ENCODE data around the gene PLEKHA5.
"Not testable (repeated sequence)": the region's sequence is repeated elsewhere in the genome, so short reads cannot be mapped to it uniquely, and the experiment has no call there.

PLEKHA5 gene

DNA sequence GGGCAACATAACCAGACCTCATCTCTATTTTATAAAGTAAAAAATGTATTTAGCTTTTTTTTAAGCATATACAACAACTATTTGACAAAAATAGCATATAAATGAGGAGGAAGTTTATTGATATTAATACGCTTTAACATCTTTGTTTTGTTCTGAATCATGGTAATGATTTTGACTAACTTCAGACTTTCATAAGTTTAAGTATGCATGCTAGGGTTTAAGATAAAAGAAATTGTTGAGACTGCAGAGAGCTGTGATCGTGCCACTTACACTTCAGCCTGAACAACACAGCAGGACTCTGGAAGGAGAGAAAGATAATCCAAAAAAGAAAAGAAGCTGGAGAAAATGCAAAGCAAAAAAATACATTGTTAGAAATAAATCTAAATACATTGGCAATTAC lies 221.8 kb downstream of the PLEKHA5 start:
- DNase-seq, result no peak

DNA sequence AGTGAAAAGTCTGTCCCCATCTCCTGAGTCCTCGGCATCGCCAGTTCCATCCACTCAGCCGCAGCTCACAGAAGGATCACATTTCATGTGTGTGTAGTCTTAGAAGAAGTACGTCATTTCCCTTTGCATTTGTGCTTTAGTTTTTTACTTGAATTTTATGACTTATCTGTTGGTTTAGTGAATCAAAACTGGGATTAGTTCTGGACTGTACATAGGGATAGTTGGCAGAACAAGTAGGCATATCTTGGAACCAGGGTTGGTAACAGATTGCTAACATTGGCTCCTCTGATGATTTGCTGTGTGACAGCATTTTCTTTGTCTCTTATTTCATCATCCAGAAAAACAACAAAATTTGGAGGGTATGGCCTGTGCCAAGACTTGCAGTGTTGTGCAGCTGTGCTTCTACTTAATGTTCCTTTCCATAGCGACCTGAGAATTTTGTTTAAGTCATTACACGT lies 240.2 kb downstream of the PLEKHA5 start:
- DNase-seq, result peak; percentile 14

DNA sequence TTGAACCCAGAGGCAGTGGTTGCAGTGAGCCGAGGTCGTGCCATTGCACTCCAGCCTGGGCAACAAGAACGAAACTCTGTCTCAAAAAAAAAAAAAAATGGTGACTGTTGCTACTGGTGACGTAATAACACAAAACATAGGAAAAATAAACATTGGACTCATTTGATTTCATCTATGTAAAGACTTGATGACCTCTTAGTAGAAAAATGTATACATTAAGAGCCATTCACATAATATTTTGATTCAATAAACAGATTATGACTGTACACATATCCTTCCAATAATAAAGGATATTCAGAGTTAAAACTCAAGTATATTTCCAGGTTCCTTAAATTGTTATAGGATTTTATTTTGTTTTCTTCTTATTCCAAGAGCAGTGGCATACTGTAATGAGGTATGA lies 244.1 kb downstream of the PLEKHA5 start:
- DNase-seq, result no peak

DNA sequence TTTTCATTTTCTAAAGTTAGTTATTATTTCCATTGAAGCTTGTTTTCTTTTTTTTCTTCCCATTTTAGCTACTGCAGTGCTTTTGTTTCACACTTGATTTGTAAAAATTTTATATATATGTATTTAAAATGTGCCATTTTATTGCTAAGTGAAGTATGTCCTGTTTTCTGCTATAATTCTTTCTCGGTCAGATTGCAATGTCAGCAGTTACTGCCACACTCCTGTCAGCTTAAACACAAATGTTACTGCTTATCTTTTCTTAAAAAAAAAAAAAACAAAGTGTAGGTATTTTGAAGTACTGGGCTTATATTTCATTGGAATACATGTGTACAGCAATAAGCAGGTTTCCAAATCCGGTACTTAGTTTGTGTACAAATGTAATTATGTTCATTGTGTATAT lies 246.4 kb downstream of the PLEKHA5 start:
- DNase-seq, result no peak

DNA sequence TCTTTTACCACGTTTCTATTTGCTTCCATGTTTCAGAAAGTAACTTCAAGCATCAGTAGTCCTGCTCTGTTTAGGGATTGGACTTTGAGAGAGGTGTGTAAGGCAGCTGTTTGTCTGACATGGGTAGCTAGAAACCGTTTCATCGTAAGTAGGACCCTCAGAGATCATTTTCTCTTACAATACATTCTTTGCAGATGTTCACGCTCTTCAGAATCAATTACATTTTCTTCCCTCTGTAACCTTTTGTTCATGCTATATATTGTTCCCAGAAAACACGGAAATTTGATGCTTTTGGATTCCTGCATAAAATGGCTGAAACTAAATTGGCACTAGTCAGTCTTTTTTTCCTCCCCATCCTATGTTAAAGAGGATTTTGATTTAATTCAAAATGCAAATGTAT lies 247.2 kb downstream of the PLEKHA5 start:
- DNase-seq, result no peak

DNA sequence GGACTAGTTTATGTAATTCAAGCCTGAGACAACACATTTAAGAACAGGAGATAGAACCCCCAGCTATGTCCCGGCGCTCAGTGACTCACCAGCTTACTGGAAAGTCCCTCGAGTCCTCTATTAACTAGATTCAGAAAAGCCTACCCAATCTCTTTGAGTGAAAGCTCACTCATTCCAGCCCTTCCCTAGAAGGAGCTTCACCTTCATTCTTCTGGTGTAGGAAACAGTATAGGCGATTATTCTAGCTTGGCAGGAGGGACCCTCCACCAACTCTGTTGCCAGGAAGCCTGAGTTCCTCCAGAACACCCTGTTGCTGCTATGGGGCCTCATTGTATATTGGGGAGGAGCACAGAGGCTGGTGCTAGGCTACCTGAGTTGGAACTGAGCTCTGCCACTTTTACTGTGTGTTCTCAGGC lies 252.6 kb downstream of the PLEKHA5 start:
- no peak for DNase-seq

DNA sequence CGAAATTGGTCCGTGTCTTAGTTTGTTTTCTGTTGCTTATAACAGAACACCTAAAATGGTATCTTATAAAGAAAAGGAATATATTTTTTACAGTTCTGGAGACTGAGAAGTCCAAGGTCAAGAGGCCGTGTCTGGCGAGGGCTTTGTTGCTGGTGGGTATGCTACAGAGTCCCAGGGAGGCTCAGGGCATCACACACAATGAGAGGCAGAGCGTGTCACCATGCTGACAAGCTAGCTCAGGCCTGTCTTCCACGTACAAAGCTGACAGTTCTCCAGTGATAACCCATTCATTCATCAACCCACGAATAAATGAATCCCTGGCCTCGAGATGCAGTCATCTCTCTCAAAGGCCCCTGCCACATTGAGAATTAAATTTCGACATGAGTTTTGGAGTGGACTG lies 253.0 kb downstream of the PLEKHA5 start:
- DNase-seq, result no peak

DNA sequence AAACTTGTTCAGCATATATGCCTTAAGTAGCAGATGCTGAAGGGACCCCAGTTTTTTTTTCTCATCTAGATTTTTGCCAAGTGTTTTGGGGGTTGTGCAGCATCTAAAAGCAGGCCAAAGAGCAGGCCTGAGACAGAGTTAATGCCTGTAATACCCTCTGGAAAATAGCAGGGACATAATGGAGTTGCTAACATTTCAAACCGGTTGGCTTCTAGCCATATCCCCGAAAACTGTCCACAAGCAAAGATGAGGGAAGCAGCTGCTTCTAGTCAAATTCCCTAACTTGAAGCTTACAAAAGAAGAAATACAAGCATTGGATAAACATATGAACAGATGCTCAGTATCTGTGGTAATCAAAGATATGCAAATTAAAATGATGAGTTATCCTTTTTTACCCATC lies 257.6 kb downstream of the PLEKHA5 start:
- no peak for DNase-seq

DNA sequence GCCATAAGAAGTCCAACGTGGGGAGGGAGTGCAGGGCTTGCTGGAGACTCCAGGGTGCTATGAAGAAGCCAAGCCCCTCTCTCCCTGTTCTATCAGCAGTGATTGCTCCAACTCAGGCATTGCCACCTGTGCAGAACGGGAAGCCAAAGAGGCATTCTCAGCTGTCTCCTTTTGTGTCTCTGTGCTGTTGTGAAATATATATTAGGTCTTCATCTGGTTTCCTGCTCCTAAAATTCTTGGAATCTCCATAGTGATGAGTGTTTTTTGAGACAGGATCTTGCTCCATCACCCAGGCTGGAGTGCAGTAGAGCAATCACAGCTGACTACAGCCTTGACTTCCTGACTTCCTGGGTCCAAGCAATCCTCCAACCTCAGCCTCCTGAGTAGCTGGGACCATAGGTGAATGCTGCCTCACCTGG lies 258.6 kb downstream of the PLEKHA5 start:
- no peak for DNase-seq

DNA sequence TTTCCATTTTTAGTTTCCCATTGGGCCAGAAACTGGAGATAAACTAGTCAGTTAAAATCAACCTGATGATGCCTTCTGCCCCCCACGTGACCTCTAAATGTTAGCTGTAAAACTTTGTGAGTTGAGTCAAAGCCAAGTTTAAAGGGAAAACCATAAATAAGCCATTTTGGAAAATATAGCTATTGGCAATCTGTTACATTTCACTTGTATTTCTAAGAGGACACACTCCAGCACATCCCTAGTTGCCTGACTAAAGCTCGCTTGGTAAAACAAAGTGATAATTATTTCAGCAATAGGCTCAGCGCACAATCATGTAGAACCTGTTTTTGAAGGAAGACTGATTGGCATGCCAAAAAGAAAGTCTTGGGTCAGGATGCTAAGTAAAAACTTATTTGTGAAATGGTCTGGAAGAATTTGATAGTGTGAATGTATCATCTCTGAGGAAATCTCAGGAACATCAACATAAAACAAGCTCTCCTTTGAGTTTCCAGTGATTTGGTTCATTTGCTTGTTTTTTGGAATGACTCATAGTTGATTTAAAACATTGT lies 260.6 kb downstream of the PLEKHA5 start:
- DNase-seq, result no peak

DNA sequence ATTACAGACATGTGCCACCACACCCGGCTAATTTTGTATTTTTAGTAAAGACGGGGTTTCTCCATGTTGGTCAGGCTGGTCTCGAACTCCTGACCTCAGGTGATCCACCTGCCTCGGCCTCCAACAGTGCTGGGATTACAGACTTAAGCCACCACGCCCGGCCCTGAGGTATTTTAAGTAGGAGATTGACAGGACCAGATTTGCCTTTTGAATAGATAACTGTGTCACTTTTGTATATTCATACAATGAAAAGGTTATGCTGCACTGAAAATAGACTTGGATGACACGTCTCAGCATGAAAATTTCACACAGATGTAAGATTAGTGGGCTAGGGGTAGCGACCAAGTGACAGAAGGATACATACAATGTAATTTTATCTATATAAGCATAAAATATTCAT lies 263.1 kb downstream of the PLEKHA5 start:
- not testable (repeated sequence) for DNase-seq

DNA sequence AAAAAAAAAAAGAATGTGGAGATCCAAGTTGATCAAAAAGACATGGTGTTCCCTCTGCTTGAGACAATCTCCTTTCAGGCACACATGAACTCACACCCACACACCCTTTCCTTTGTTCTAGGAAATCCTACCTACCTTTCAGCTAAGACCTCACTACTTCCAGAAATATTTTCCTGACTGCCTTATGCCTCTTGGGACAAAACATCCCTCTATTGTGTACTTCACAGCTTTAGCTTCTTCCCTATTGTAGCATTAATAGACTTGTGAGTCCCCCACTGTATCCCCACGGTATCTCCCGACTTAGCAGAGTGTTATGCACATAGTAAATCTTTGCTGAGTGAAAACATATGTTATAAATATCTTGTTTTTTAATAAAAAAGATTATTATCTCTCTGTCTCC lies 264.9 kb downstream of the PLEKHA5 start:
- DNase-seq, result no peak

DNA sequence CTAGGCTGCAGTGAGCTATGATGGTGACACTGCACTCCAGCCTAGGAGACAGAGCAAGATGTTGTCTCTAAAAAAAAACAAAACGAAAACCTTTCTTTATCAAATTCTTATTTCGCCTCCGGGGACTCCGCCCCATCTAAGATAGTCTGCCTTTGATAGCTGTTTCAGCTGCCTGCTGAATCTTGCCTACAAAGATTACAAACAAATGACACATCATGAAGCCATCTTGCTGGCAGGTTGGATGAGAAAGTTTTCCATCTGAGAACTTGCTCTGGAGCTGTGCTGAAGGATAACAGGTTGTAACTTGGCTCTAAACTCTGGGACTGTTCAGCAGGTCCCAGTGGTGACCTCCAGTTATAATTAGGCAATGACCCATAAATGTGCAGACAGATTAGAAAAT lies 268.0 kb downstream of the PLEKHA5 start:
- no peak for DNase-seq

DNA sequence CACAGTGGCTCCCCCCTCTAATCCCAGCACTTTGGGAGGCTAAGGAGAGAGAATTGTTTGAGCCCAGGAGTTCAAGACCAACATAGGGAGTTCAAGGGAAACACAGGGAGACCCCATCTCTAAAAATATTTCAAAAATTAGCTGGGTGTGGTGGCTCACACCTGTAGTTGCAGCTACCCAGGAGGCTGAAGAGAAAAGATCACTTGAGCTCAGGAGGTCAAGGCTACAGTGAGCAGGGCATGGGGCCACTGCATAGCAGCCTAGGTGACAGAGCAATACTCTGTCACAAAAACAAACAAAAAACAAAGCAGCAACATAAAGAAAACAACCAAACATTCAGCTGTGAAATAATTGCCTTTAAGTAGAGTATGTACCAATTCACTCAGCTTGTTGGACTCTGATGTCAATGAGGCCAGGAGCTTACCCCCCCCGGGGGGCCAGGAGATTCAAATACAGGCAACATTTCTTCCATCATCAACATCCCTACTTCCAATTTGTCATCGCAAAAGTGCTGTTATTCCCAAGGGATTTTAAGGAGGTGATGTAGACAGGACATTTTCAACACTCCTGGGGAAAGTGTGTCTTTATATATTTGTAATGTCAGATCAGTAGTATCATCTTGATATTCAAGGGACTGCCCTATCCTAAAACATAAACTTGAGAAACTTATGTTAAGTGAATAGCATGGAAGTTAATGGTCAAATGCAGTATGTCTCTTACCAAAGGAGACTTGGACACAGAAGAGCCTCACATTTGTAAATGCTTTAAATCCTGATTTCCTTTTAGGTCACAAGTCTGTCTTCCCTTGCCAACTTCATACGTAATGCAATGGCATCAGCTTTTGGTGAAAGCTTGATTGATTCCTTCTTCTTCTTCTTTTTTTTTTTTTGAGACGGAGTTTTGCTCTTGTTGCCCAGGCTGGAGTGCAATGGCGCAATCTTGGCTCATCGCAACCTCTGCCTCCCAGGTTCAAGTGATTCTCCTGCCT lies 269.1 kb downstream of the PLEKHA5 start:
- DNase-seq, result no peak

DNA sequence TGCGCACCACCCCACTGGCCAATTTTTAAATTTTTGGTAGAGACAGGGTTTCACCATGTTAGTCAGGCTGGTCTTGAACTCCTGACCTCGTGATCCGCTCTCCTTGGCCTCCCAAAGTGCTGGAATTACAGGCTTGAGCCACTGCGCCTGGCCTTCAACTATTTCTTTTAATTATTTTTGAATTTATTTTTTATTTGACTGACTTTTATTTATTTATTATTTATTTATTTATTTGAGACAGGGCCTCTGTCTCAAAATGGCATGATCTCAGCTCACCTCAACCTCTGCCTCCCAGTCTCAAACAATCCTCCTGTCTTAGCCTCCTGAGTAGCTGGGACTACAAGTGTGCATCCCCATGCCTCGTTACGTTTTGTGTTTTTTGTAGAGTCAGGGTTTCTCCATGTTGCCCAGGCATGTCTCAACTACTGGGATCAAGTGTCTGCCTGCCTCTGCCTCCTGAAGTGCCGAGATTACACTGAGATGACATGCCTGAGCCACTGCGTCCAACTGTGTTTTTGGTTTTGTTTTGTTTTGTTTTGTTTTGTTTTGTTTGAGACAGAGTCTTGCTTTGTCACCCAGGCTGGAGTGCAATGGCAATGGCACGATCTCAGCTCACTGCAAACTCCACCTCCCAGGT lies 271.2 kb downstream of the PLEKHA5 start:
- not testable (repeated sequence) for DNase-seq

DNA sequence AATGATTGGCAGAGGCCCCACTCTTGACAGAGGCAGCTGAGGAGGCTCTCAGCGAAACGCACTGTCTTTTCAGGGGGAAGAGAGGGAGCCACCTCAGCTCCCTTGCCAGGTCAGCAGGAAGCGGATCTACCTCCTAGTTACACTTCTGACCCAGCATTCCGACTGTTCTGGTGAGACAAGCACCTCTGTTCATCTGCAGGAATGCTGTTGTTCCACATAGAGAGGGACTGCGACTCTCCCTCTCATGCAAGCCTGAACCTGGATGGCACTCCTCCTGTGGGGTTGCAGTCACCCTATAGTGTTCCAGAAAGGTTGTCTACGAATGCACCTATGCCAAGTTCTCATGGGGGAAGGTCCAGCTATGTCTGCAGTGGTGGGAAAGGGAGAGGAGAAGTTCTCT lies 272.7 kb downstream of the PLEKHA5 start:
- no peak for DNase-seq

DNA sequence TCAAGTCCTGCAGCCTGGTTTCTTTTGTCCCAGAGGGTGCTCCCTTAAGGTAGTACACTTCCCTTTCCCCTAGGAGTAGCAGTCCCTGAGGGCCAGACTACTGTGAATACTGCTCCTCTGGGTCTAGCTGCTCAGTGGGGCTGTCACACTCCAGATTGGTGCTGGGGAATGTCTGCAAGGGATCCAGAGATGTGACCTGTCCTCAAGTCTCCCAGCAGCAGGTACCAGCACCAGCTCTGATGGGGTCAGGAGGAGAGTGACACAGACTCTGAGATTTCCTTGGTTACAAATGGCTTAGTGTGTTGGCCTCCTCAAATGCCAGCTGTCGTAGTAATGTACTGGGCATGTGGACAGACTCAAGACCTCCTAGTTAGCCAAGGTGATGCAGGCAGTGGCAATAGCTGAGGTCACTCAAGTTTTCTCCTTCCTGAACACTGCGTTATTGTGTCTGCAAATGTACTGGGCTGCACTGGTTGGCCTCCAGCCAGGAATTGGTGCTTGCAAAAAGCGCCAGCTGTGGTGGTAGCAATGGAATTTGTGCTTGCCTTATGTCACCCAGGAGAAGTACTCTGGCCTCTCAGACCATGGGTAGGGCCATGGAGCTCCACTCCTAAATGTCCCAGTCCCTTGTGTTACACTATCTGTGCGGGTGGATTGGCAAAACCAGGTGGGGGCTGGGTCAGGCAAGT lies 273.4 kb downstream of the PLEKHA5 start:
- DNase-seq, result no peak

DNA sequence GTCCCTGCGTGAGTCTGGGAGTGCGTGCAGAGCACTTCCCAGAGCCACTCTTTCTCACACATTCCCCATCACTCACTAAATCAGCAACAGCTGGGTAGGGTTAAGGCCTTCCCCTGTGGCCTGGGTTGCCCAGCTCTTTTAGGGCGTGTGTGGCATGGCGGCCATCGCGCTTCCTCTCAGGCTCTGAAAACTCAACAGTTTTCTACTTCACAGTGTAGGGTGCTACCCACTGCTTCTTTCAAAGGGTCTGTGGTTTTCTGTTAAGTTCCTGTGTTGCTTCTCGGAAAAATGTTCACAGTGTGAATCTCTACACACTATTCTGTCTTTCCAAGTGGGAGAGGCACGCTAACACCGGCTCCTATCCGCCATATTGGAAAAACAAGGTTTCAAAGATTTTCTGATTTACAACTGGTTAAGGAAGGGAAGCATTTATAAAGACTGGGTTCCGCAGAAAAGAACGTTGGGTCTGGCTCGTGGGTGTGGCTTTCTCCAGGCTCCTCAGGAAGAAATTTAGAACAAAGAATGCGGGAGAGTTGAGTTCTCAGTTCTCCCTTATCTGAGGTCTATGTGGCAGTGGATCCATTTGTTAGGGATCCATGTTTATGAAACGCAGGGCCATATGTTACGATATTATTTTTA lies 274.8 kb downstream of the PLEKHA5 start:
- no peak for DNase-seq

DNA sequence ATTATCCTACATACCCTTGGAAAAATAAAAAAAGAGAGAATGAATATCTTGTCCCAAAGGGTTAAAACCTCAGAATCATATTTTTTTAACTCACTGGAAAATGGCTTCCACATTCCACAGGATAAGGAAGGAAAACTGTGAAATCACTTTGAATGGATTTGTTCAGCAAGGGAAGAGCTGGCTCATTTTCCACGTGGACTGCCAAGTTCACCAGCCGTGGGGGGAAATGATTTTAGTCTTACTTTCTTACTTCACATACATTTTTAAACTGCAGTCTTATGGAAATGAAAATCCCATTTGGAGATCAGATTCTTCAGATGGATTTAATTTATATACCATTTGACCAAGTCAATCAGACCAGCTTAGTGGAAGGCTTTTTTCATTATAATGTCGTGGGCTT lies 279.8 kb downstream of the PLEKHA5 start:
- no peak for DNase-seq

DNA sequence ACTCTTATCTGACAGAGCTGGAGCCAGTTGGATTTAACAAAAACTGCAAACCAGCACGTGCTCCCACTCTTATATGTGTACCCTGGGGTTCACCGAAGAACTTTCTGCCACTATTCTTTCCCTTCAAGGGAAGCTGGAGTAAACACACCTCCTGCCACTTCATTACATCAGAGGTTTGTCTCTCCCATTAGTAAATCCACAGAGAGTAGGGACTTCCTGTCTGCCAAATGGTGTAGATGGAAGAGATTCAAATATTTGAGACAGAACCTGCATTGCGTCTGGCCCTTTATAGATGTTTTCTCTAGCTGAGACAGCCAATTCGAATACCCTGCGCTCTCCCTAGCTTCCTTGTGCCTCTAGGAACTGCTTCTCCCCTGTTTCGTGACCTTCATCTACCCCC lies 280.7 kb downstream of the PLEKHA5 start:
- no peak for DNase-seq

DNA sequence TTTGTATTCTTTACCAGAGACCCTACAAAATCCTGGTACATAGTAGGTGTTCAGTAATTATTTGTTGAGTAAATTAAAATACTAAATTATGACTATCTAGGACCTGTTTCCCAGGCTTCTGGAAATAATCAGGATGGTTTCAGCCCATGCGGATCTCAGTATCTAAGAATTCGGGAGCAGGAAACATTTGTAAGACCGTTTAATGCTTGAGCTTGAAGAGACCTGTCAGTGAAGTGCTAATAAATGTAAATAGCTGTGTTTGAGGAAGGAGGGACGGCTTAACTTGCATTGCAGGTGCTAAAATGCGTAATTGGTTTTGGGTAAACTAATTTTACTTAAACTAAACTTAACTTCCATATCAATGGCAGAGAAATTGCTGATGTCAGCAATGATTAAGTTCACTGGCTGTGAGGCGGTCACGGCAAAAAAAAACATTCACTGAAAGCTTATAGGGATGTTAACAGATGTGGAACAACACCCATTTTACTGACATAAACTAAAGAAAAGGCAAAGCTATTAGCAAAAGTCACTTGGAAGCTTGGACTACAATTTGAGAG lies 281.2 kb downstream of the PLEKHA5 start:
- no peak for DNase-seq

All from DMS79 treated with DMSO at 0.1 percent for 48 hours (cell line).